NCI-H82 (cell line): Measurements from ENCODE around the gene GNS.

Experiments used
- DNase-seq: peaks from one replicate; lab custom pipeline; 2025; lab: John Stamatoyannopoulos, UW

The GNS gene

DNA sequence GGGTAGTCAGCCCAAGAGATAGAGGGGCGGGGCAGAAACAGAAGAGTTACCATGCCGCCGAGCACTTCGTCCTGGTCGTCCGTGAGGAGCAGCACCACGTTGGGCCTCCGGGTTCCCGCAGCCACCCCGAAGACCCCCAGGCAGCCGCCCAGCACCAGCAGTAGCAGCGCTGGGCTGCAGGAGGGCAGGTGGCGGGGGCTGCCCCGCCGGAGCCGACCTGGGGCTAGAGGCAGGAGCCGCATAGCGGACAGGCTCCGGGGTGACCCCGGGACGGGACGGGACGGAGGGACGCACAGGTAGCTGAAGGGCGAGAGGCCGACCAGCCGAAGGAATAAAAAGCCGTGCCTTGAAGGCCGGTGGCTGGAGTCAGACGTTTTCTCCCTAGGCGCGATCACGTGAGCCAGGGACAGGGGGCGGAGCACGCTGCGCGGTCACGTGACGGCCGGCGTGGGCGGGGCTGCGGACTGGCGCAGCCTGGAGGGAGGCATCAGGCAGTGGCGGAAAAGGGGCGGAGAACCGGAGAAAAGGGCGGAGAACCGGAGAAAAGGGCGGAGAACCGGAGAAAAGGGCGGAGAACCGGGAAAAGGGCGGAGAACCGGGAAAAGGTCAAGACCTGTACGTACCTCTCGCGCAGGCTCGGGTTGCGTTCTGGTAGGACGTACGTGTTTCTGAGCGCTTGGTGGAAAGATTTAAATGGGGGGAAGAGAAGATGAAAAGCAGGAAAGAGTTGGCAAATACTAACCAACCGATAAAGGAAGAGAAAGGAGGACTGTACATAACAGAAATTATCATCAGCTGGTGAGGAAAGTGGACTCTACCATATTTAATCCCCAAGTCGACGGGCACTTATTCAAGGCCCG lies at the start of gene GNS:
Gene GNS, minus strand, starts transcription at position 372 of the 860 bp plus-strand sequence. Its CDS starts 130 bp downstream, at position 242.
- peak; percentile 93 for DNase-seq

DNA sequence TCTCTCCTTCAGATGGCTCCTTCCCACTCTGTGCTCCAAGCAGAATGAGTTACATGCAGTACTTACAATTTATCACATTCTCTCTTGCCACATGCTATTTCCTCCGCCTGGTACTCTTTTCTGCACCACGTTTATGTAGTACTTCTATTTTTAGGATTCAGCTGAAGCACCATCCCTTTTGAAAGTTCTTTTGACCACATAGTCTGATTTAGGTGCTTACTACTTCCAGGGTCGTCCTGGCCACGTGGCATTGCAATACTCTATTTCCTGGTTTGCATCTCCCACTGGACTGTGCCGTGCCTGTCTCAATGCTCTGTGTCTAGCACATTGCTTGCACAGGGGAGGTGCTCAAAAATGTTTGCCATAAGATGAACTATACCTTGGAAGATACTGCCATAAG lies 48.9 kb upstream of the GNS start:
- no peak for DNase-seq

DNA sequence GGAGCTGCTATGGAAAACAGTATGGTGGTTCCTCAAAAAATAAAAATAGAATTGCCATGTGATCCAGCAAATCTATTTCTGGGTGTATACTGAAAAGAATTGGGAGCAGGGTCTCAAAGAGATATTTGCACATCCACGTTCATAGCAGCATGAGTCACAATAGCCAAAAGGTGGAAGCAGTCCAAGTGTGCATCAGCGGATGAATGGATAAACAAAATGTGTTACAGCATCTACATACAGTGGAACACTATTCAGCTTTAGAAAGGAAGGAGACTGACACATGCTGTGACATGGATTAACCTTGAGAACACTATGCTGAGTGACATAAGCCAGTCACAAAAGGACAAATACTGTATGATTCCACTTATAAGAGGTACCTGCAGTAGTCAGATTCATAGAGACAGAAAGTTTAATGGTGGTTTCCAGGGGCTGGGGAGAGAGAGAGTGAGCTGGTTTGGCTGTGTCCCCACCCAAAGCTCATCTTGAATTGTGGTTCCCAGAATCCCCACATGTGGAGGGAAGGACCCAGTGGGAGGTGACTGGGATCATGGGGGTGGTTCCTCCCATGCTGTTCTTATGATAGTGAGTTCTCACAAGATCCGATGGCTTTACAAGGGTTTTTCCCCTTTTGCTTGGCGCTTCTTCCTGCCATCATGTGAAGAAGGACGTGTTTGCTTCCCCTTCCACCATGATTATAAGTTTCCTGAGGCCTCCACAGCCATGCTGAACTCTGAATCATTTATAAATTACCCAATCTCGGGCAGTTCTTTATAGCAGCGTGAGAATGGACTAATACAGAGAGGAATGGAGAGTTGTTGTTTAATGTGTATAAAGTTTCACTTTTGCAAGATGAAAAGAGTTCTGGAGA lies 47.6 kb upstream of the GNS start:
- DNase-seq, result no peak

DNA sequence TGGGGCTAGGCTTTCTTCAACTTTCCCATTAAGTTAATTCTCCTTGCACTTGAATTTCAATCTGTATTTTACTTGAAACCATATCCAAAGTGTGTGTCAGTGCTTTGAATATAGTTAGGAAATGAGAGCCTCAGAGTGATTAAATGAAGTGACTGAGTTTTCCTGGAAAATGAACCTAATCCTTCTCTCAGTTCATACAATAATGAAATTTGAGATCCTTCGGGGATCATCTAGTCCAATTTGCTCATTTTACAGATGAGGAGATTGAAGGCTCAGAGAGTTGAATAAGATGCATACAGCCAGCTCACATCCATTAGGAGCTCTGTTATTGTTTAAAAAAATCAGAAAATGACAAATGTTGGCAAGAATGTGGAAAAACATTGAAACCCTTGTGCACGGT lies 47.0 kb upstream of the GNS start:
- DNase-seq, result no peak

DNA sequence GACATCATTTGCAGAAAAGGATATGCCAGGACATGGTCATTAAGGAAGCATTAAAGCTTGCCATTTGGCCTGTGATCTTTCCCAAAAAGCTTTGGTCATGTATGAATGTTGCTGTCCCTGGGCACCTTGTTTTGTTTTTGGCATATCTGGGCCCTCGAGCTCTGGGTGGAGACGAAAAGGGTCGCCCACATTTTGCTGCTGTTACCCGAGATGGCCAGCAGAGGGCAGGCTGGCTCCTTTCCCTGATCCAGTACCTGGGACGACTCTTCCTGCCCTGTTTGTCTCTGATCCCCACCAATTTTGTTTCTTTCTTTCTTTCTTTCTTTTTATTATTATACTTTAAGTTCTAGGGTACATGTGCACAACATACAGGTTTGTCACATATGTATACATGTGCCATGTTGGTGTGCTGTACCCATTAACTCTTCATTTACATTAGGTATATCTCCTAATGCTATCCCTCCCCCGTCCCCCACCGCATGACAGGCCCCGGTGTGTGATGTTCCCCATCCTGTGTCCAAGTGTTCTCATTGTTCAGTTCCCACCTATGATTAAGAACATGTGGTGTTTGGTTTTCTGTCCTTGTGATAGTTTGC lies 43.1 kb upstream of the GNS start:
- DNase-seq, result peak; percentile 72

DNA sequence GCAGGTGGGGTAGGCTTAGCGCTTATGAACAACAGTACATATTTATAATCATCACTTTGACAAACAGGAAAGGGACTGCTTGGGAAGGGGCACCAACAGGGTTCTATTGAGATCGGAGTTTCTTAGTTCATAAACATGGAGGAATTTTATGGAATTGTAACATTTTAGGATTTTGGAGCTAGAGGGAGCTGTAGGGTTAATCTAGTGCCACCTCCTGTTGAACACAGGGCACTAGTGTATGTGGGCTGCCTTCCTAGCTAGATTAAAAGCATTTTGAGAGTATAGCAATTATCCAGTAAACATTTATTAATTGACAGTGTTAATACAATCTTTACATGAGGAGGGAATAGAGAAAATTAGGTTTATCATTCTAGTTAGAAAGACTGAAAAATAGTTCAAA lies 42.2 kb upstream of the GNS start:
- DNase-seq, result peak; percentile 26

DNA sequence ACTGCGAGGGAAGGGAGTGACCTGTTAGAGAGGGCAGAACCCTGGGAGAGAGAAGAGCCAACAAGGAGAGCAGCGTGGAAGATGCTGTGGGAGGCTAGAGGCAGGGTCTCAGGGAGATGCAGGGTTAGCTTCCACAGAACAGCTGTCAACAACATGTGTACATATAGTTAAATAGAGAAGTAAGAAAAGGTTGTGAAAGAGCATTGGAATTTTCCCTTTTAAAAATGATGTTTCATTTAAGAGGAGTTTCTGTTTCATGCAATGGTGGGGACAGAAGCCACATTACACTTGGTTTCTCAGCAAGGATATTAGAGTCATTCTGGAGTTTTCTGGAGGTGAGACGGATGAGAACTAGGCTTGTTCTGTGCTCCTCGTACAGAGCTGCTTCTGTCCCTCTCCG lies 41.4 kb upstream of the GNS start:
- no peak for DNase-seq

DNA sequence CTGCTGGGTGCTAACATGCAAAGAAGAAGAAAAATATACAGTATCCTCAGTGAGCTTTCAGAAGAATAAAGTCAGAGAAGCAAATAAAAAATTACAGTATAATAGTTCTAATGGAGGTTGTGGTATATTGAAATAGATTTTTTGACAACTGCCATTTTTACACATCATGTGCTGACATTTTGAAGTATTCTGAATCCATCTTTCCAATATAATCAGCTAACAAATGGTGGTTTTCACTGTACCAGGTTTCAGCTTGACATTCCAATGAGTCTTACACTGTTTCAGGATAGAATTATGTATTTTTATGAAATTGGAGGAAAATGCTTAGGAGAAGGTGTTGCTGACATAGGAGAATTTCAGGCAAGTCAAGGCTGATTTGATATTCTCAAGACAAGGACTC lies 39.0 kb upstream of the GNS start:
- DNase-seq, result no peak

DNA sequence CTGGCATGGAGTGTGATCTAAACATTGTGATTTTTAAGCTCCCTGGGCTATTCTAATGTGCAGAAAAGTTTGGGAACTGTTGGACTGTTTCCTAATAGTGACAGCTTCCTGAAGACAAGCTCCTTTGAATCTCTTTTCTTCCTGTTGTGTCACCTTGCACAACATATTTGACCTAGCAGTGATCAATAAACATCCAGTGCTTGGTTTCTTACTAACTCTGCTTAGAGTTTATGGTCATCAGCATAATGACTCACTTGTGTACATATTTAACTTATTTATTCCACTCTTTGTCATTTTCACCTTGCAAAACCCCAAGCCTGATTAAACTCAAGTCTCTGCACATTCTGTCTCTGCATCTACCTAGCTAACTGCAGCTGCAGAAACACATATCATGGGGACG lies 38.0 kb upstream of the GNS start:
- DNase-seq, result no peak

DNA sequence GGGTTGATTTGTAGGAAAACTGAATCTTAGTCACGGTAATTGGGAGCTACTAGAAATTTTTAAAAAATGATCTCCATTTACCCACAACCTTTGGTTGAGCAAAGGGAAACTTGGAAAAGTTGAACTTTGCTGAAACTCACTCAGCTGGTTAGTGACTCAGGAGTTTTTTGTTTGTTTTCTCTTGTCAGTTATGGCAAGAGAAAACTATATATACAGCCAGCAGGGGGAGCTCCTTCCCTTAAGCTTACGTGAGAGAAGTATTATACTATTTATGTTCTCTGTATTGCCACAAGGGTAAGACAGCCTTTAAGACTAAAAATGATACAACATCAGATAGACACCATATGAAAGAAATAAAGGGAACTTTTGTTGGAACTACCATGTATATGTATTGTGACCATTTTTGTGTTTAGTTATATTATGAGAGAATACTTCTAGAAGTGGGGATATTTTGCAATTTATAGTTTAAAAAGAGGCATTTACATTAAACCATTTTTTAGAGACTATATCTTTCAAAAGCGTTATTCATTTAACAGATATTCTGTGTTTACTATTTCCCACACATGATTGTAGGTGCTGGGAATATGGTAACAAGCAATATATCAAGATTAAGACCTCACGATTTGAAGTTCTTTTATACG lies 37.1 kb upstream of the GNS start:
- DNase-seq, result peak; percentile 92

DNA sequence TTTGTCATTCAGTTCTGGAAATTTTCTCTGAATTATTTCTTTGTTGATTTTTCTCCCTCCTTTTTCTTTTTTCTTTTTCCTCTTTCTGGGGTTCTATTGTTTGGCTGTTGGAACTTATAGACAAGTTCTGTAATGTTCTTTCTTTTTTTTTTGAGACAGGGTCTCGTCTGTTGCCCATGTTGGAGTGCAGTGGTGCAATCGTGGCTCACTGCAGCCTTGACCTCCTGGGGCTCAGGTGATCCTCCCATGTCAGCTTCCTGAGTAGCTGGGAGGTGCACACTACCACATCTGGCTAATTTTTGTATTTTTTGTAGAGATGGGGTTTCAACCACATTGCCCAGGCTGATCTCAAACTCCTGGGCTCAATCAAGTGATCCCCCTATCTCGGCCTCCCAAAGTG lies 35.1 kb upstream of the GNS start:
- DNase-seq, result no peak

DNA sequence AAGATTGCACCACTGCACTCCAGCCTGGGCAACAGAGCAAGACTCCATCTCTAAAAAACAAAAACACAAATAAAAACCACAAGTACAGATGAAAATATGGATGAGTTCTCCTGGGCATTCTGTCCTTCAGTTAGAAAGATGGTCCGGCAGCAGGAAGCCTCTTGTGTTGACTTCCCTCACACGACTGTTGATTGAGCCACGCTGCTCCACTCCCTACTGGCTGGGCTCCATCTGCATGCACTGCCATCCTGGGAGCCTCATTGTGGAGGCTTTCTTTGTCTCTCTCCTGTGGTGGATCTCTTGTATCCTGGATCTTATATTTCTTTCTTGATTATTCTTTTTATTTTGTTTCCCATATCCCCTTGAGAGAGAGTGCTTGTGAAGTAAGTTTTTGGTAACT lies 34.4 kb upstream of the GNS start:
- DNase-seq, result no peak

DNA sequence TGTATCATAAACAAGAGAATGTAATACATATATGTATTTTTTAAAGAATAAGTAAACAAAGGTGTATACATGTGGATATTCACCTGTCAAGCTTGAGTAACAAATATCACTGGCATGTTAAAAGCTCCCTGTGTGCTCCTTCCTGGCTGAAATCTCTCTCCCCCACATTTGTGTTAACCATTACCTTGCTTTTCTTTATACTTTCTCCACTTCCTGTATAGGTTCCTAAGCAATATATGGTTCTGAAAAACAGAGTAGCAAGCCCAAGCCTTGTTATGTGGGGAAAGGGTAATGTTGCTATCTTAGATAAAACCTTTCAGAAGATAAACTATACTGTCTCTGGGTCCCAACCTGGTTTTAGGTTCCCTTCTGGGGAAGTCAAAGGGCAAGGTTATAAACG lies 32.9 kb upstream of the GNS start:
- no peak for DNase-seq

DNA sequence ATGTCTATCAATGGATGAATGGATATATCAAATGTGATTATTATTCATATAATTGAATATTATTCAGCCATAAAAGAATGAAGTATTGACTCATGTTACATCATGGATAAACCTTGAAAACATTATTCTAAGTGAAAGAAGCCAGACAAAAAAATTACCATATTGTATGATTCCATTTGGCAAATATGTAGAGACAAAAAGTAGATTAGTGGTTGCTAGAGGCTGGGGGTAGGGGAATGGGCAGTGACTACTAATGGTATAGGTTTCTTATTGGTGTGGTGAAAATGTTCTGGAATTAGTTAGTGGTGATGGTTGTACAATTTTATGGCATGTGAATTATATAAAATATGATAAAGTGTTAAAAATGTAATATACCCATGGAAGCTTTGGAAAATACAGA lies 31.8 kb upstream of the GNS start:
- no peak for DNase-seq

DNA sequence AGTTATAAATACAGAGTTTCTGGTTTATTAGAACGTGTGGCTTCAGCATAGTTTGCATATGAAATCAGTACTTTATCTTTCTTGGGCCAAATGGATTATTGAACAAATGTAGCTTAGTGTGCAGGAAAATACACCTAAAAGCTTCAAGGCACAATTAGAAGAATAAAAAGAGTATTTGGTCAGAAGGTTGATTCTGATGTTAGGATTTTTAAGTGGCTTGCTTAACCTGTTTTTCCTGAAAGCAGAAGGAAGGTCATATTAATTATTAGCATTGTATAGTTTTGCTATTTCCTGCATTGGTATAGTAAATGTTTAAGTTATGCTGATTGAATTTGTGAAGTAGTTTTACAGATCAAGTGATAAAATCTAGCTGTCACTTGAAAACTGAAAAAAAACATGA lies 31.0 kb upstream of the GNS start:
- no peak for DNase-seq

DNA sequence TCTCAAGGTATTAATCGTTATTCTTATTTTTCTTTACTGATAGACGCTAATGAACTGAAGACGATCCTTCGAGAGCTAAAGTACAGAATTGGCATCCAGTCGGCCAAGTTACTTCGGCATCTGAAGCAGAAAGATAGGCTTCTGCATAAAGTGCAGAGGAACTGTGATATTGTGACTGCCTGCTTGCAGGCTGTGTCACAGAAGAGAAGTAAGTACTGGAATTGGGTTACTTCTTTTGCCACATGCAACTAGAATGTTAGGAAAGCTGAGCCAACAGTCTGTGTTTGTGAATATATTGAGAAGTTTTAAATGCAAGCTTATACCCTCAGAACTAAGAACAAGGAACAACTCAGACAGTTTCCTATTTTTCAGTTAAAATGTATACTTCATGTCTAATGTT lies 26.6 kb upstream of the GNS start:
- no peak for DNase-seq

DNA sequence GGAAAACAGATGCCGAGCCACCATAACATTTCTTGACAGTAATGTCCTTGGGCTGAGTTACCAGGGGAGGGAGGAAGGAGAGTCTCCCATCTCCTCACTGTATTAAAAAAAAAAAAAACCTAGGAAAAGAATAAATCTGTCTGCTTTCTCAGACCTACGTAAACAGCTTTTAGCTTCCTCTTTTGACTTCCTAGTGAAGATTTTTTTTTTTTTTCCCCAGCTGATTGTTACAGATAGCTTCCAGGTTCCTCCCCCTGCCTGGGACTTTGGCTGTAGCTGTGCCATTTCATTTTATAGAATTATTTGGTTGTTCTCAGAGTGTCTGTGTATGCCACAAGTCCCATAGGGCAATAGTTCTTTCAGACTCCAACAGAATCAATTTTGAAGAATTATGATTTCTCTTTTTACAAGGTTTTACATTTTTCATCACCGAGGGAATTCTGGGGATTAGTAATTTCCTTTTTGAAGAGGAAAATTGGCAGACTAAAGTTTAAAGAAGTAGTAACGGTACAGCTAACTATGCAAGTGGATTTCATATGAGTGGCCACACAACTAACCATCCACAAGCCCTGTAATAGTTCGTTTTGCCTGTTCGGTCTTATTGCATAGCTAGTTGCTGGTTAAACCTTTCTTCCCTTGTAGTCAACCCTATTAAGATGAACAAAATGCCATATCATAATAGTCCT lies 23.1 kb upstream of the GNS start:
- DNase-seq, result no peak

DNA sequence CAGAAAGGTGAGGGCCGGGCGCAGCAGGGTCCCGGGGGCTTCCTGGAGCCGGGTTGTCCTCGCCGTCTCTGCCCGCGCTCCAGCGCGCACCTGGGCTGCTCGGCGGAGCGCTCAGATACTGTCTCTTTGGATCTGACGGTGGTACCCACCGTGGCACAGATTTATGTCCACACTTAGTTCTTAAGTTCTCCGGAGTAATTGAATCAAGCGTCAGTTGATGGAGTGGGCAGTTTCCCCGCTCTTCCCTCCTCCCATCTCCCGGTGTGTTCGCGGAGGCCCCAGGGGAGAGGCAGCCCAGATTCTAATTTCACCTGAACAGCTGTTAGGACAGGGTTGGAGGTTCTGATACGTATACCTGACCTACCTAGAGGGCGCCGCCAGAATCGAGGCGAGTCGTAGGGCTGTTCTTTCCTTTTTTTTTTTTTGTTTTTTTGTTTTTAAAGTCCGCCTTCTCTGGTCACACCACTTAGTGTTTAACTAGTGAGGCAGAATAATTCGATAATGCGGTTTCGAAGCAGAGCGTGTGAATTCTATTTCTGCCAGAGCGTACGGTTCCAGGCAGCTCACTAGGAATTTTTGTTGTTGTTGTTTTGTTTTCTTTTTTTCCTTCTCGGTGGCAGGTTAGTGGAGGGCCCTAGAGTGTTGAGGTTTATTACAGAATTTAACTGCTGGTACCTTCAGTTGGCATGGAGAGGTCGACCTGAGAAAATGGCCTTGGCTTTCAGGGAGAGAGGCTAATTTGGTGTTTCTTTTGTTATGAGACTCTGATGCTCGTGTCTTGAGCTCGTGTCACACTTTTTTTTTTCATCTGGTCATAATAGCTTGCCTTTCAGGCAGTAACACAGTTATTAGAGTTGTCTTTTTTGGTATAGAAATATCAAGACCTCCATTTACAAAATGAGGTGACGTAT lies 22.3 kb upstream of the GNS start:
- peak; percentile 46 for DNase-seq

DNA sequence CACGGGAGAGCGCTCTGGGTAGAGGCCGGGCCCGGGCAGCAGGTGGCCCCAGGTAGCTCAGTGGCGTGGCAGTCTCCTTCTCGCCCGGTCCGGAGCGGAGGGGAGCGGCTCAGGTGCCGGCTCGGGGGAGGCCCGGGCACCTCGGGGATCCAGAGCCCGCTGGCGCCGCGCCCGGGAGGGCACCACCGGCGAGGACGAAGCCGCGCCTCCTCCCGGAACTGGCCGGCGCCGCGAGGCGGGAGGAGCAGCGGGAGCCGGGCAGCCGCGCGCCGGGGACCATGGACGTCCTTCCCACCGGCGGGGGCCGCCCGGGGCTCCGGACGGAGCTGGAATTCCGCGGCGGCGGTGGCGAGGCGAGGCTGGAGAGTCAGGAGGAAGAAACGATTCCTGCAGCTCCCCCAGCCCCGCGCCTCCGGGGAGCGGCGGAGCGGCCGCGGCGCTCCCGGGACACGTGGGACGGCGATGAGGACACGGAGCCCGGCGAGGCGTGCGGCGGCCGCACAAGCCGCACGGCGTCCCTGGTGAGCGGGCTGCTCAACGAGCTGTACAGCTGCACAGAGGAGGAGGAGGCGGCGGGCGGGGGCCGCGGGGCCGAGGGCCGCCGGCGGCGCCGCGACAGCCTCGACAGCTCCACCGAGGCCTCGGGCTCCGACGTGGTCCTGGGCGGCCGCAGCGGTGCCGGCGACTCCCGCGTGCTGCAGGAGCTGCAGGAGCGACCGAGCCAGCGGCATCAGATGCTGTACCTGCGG lies 21.5 kb upstream of the GNS start:
- DNase-seq, result peak; percentile 52

DNA sequence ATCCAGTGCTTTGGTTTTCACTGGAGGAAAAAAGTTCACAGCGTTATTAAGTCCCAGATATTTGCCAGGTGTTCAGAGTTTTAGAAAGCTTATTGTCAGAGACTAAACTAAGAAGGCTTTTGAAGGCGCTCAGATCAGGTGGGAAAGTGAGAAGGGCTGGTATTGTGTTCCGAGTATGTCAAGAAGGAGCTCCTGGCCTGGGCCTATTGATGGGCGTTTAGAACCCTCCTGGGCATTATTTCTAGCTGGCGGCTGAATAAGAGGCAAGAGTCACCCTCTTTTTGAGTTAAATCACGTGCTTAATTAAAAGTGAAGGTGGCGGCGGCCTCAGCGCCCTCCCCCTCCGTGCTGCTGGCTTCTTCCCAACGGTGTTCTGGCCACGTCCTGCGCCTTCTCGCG lies 20.9 kb upstream of the GNS start:
- DNase-seq, result peak; percentile 72
